ENCODE data around the gene TCERG1L.

- TF ChIP-seq CTCF (IDR thresholded peaks at IDR 0.05) (no peak), EP300 (IDR thresholded peaks at IDR 0.05) (no peak)
Observed at GRCh38 chr10:131126321-131127137, 185.0 kb downstream of the TCERG1L start.

Measured in tibial nerve (tissue), 4 donors.